NCI-H345 treated with DMSO at 0.1 percent for 48 hours (cell line): ENCODE results near the gene BMPER.

Experiments used
- DNase-seq: peaks from one replicate; lab custom pipeline; 2025; ENCODE audit not compliant: unreplicated experiment; lab: John Stamatoyannopoulos, UW

The BMPER gene

GRCh38 chr7:34165466-34165865 is 260.1 kb downstream of the BMPER start:
- DNase-seq = no peak

- DNase-seq = no peak
Measured at GRCh38 chr7:34165927-34166550, 260.7 kb downstream of the BMPER start.

- DNase-seq = no peak
Measured at GRCh38 chr7:34168013-34168412, 262.7 kb downstream of the BMPER start.

GRCh38 chr7:34174688-34175616 is 269.6 kb downstream of the BMPER start:
- peak; percentile 15 for DNase-seq

DNA sequence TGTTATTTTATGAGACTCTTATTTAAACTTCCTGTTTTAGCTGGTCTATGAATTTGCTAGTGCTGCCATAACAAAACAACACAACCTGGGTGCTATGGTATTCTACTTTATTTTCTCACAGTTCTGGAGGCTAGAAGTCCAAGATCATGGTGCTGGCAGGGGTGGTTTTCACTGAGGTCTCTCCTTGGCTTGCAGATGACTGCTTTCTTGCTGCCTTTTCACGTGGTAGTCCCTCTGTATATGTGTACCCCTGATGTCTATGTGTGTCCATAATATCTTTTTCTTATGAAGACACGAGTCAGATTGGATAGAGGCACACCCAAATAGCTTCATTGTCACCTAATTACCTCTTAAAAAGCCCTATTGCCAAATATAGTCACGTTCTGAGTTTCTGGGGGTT is 270.5 kb downstream of the BMPER start:
- no peak for DNase-seq

GRCh38 chr7:34177476-34177875 is 272.1 kb downstream of the BMPER start:
- DNase-seq = no peak

GRCh38 chr7:34181271-34181958 is 276.1 kb downstream of the BMPER start:
- DNase-seq = no peak

- DNase-seq = no peak
Measured at GRCh38 chr7:34184466-34184865, 279.1 kb downstream of the BMPER start.

DNA sequence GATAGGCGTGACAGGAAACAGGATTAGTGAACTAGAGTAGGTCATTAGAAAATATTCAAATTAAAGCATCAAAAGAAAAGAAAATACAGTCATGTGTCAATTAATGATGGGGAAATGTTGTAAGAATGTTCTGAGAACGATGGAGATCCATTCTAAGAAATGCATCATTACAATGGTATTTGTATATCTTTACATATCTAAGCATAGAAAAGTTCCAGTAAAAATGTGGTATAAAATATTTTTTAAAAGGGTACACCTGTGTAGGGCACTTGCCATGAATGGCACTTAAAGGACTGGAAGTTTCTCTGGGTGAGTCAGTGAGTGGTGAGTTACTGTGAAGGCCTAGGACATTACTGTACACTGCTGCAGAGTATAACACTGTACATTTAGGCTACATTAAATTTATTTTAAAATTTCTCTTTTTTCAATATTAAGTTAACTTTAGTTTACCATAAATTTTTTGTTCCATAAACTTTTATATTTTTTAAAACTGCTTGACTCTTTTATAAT is 282.5 kb downstream of the BMPER start:
- DNase-seq = no peak

GRCh38 chr7:34189031-34189430 is 283.7 kb downstream of the BMPER start:
- no peak for DNase-seq

DNA sequence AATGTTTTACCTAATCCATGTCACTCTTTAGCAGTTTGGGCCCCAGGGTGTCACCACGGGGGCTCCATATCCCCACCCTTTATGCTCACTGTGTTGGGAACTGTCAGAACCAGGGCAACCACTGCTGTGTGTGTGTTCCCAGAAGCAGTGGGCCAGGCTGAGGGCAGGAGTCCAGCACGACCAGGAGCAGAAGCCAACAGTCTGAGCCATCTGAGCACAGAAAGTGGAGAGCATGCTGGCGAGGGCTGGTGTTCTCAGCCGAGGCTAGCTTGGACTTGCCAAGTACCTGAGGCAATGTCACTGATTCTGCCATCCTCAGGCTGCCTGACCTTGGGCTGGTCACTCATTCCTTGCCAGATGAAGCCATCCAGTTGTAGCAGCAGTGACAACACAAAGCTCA is 285.0 kb downstream of the BMPER start:
- no peak for DNase-seq

- no peak for DNase-seq
Measured at GRCh38 chr7:34191162-34191561, 285.8 kb downstream of the BMPER start.

DNA sequence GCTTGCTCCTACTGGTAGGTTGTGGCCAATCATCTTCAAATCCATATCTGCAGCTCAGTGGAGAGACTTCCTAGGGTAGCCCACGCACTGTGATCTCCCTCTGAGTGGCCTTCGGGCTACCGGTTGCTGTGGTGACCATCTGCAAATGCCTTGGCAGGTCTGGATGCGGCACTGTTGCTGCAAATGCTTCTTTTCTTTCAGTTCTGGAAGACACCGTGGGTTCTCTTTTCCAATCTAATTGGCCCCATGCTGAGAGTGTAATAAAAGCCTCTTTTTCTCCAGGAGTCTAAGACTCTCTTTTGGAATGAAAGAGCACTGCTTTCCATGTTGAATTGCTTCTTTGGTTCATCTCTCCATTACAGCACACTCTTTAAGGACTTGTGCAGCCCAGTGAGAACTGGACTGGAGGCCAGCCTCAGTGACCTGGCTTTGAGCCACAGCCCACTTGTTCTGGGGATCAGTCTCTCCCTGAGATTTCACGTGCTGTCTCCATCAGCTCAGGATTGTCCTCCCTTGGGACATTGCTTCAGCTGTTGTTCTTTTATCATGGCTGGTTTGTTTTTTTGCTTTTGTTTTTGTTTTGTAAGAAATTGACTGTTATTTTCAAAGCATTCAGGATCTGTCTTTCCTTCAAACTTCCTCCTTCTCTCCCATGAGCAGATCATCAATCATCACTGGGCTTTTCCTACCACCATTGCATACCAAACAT is 286.6 kb downstream of the BMPER start:
- DNase-seq = no peak

GRCh38 chr7:34192906-34193305 is 287.6 kb downstream of the BMPER start:
- no peak for DNase-seq

- DNase-seq = no peak
Measured at GRCh38 chr7:34198231-34198641, 292.9 kb downstream of the BMPER start.
